ENCODE results near the gene HINFP.

DNA sequence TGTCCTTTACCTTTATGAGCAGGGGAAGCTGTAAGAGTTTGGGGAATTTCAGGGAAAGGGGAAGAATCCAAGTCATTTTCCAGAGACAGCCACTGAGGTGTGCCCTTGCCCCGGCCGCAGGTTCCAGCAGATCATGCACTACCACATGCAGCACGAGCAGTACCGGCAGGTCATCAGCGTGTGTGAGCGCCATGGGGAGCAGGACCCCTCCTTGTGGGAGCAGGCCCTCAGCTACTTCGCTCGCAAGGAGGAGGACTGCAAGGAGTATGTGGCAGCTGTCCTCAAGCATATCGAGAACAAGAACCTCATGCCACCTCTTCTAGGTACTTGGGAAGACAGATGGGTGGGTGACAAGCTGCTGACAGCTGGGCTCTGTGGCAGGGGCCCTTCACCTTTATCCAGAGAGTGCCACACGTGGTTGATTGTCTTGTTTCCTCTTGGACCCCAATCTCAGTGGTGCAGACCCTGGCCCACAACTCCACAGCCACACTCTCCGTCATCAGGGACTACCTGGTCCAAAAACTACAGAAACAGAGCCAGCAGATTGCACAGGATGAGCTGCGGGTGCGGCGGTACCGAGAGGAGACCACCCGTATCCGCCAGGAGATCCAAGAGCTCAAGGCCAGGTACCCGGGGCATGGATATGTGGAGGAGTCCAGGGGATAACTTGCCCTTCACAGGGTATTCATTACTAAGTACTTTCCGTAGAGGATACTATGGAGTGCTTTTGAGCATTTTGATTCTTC lies 42.5 kb upstream of the HINFP start:
- TF ChIP-seq POLR2A (IDR thresholded peaks at IDR 0.05; ENCODE audit: low read depth, low read length) (no peak), TAF1 (IDR thresholded peaks at IDR 0.05; ENCODE audit: borderline replicate concordance, low read depth, low read length) (no peak), POLR2AphosphoS5 (IDR thresholded peaks at IDR 0.05; ENCODE audit: low read depth, low read length) (no peak)
